WTC11 (cell line): ENCODE results near the gene STAC2. TPM values are rescaled to one million over a fixed set of nuclear protein-coding genes. Genes with fewer than 3 reads are reported as not detected.

ENCODE experiments used
- ATAC-seq: fragments of 200-7000 bp; cut with Tn5 transposase; 2 replicates; pipeline ENCODE4 v1.10.0; 2021; ENCODE audit warnings: mild to moderate bottlenecking, moderate library complexity
- CTCF ChIA-PET: fragments of 300-600 bp; sonication (Branson Sonifier 250); formaldehyde crosslinking; loops from one replicate; lab custom pipeline; 2021; ENCODE audit warnings: antibody characterized with exemption; lab: Charles Lee
- POLR2A ChIA-PET: fragments of 350-600 bp; sonication (Branson Sonifier 250); formaldehyde crosslinking; loops from one replicate; lab custom pipeline; 2021; ENCODE audit warnings: antibody characterized with exemption; lab: Charles Lee
- DNase-seq: peaks from one replicate; pipeline ENCODE4 v3.0.0; 2021; ENCODE audit warnings: low spot score
- H3K27ac Mint-ChIP-seq: 2 replicates; pipeline ENCODE4 v1.8.0; 2021; ENCODE audit warnings: mixed read lengths
- H3K27me3 Mint-ChIP-seq: 2 replicates; pipeline ENCODE4 v1.8.0; 2021; ENCODE audit warnings: low read depth, mild to moderate bottlenecking, moderate library complexity, mixed read lengths
- H3K36me3 Mint-ChIP-seq: 2 replicates; pipeline ENCODE4 v1.8.0; 2021; ENCODE audit warnings: mixed read lengths
- H3K4me1 Mint-ChIP-seq: 2 replicates; pipeline ENCODE4 v1.8.0; 2022; ENCODE audit warnings: mixed read lengths
- H3K4me3 Mint-ChIP-seq: 2 replicates; pipeline ENCODE4 v1.8.0; 2021; ENCODE audit warnings: mild to moderate bottlenecking, moderate library complexity, mixed read lengths
- H3K9me3 Mint-ChIP-seq: 2 replicates; pipeline ENCODE4 v1.8.0; 2021; ENCODE audit warnings: mixed read lengths
- ELF4 ChIP-seq: sonication (generic); formaldehyde crosslinking; IDR thresholded peaks from 2 replicates; pipeline ENCODE4 v1.8.1; 2022; ENCODE audit warnings: low read depth, mild to moderate bottlenecking, moderate library complexity, missing genetic modification reagents
- FOXJ3 ChIP-seq: sonication (generic); formaldehyde crosslinking; IDR thresholded peaks from 2 replicates; pipeline ENCODE4 v1.9.0; 2021; ENCODE audit warnings: missing genetic modification reagents, mild to moderate bottlenecking, borderline replicate concordance
- JAZF1 ChIP-seq: fragments of 250-450 bp; sonication (Bioruptor Pico); IDR thresholded peaks from 2 replicates; pipeline ENCODE4 v1.9.0; 2021; ENCODE audit warnings: moderate library complexity, mild to moderate bottlenecking, inconsistent platforms
- NFATC4 ChIP-seq: fragments of 250-450 bp; sonication (Bioruptor Pico); IDR thresholded peaks from 2 replicates; pipeline ENCODE4 v1.9.0; 2021; ENCODE audit warnings: mild to moderate bottlenecking
- NFE2L1 ChIP-seq: sonication (generic); formaldehyde crosslinking; IDR thresholded peaks from 2 replicates; pipeline ENCODE4 v1.8.1; 2023; ENCODE audit warnings: missing genetic modification reagents
- PRRX2 ChIP-seq: fragments of 250-450 bp; sonication (Bioruptor Pico); IDR thresholded peaks from 2 replicates; pipeline ENCODE4 v1.8.0; 2021; ENCODE audit warnings: mild to moderate bottlenecking
- SMAD3 ChIP-seq: sonication (generic); formaldehyde crosslinking; IDR thresholded peaks from 2 replicates; pipeline ENCODE4 v1.8.0; 2022; ENCODE audit warnings: missing genetic modification reagents, mild to moderate bottlenecking, borderline replicate concordance
- TEAD1 ChIP-seq: sonication (generic); formaldehyde crosslinking; IDR thresholded peaks from 2 replicates; pipeline ENCODE4 v1.8.0; 2022; ENCODE audit warnings: mild to moderate bottlenecking, missing genetic modification reagents
- ZNF219 ChIP-seq: sonication (generic); formaldehyde crosslinking; IDR thresholded peaks from 2 replicates; pipeline ENCODE4 v1.8.0; 2023; ENCODE audit warnings: missing genetic modification reagents, mild to moderate bottlenecking, borderline replicate concordance
- total RNA-seq: library from RNA; stranded (reverse); gene quantifications from 3 replicates; pipeline ENCODE4 v1.2.3, GENCODE V29; 2021
- TF ChIP-seq, protein P1 (sequence below): sonication (generic); formaldehyde crosslinking; IDR thresholded peaks from 2 replicates; pipeline ENCODE4 v1.8.0; 2022; ENCODE audit warnings: mild to moderate bottlenecking, missing genetic modification reagents
- TF ChIP-seq, protein P2 (sequence below): sonication (generic); formaldehyde crosslinking; IDR thresholded peaks from 2 replicates; pipeline ENCODE4 v1.8.1; 2022; ENCODE audit warnings: mild to moderate bottlenecking, missing genetic modification reagents, moderate library complexity, borderline replicate concordance
- TF ChIP-seq, protein P3 (sequence below): sonication (generic); formaldehyde crosslinking; conservative IDR thresholded peaks from 2 replicates; pipeline ENCODE4 v1.8.1; 2022; ENCODE audit warnings: mild to moderate bottlenecking, missing genetic modification reagents
- TF ChIP-seq, protein P4 (sequence below): sonication (generic); formaldehyde crosslinking; IDR thresholded peaks from 2 replicates; pipeline ENCODE4 v1.8.1; 2023; ENCODE audit warnings: mild to moderate bottlenecking, missing genetic modification reagents, borderline replicate concordance
- TF ChIP-seq, protein P5 (sequence below): sonication (generic); formaldehyde crosslinking; IDR thresholded peaks from 2 replicates; pipeline ENCODE4 v1.8.1; 2022; ENCODE audit warnings: low read depth, missing genetic modification reagents, borderline replicate concordance
- TF ChIP-seq, protein P6 (sequence below): sonication (generic); formaldehyde crosslinking; IDR thresholded peaks from 2 replicates; pipeline ENCODE4 v1.8.1; 2022; ENCODE audit warnings: mild to moderate bottlenecking, moderate library complexity, missing genetic modification reagents
- TF ChIP-seq, protein P7 (sequence below): sonication (generic); formaldehyde crosslinking; IDR thresholded peaks from 2 replicates; pipeline ENCODE4 v1.8.1; 2023; ENCODE audit warnings: mild to moderate bottlenecking, moderate library complexity, missing genetic modification reagents

Gene STAC2
- total RNA-seq, 1 experiment from 2014 or later, result 4.2 TPM

DNA sequence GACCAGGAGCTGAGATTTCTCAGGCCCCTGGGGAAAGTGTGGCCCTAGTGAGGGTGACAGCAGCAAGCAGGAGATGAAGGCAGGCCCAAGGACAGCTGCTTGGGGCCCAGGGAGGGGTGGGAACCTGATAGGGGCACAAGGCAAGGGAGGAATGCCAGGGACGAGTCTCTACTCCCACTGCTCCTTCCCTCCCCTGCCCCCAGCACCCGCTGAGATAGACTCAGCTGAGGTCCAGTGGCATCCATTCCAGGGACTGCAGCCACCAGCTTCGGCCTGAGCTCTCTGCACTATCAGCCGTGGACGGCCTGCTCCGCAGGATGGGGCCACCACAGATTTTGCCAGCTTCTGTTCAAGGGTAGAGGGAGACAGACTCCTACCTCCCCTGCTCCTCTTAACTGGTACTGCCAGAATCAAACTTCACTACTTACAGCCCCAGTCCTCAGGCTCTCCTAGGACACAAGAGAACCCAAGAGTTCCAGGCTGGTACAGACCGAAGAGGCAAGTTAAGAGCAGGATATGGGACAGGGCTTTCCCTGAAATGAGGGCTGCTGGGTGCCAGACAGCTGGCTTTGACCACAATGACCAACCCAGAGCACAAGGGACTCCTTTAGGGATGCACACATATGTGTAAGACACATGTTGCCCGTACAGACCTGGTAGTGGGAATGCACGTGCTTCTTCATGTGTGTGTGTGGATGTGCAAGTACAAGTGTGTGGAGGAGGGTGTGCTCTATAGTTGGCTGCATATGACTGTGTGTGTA is 33.8 kb downstream of the STAC2 start (continued):
- TF ChIP-seq FOXJ3, result no peak
- no peak for TF ChIP-seq ELF4 (CRISPR knock-in tag)
- TF ChIP-seq, protein P1, sequence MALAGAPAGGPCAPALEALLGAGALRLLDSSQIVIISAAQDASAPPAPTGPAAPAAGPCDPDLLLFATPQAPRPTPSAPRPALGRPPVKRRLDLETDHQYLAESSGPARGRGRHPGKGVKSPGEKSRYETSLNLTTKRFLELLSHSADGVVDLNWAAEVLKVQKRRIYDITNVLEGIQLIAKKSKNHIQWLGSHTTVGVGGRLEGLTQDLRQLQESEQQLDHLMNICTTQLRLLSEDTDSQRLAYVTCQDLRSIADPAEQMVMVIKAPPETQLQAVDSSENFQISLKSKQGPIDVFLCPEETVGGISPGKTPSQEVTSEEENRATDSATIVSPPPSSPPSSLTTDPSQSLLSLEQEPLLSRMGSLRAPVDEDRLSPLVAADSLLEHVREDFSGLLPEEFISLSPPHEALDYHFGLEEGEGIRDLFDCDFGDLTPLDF (CRISPR knock-in tag), result no peak
- TF ChIP-seq JAZF1 (CRISPR knock-in tag), result no peak
- TF ChIP-seq, protein P2, sequence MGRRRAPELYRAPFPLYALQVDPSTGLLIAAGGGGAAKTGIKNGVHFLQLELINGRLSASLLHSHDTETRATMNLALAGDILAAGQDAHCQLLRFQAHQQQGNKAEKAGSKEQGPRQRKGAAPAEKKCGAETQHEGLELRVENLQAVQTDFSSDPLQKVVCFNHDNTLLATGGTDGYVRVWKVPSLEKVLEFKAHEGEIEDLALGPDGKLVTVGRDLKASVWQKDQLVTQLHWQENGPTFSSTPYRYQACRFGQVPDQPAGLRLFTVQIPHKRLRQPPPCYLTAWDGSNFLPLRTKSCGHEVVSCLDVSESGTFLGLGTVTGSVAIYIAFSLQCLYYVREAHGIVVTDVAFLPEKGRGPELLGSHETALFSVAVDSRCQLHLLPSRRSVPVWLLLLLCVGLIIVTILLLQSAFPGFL (CRISPR knock-in tag), result no peak

DNA sequence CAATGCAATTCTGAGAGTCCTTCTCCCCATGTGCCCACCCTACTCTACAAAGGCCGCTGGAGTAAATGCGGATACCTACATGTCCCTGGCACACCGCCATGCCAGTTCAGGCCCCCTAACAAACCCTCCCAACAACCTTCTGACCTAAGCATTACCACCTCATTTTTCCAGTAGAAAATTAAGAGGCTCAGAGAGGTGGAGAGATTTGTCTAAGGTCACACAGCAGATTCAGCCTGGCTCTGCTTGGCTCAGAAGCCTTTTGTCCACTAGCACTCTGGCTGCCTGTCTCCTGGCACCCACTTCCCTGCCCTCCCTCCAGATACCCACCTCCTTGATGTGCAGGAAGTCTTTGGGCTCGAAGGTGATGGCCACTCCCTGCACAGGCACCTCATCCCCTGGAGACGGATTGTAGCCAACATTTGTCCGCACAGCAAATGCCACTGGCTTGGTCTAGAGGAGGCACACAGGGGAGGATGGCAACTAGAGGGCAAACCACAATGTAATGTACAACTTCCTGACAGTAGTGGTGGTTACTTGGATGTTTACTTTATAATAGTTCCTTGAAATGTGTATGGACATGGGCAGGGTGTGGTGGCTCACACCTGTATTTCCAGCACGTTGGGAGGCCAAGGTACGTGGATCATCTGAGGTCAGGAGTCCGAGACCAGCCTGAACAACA is 38.5 kb downstream of the STAC2 start:
- Mint-ChIP-seq H3K27ac (no peak overlapping the region), H3K36me3 (peaks cover 28% of the 10 kb centered on the region), H3K4me1 (no peaks in the 10 kb centered on the region), H3K9me3 (no peaks in the 10 kb centered on the region), H3K4me3 (no peak overlapping the region), H3K27me3 (no peaks in the 10 kb centered on the region)
- ChIA-PET POLR2A (no interaction called here), CTCF (interaction anchor here (4.9 kb wide), 1 partner anchor 13 kb away, joined by 39 read pairs; no protein-coding TSS in a partner anchor)
- ATAC-seq (no peak), DNase-seq (no peak)
- TF ChIP-seq NFATC4 (CRISPR knock-in tag) (no peak), ZNF219 (CRISPR knock-in tag) (no peak), NFE2L1 (CRISPR knock-in tag) (no peak), ELF4 (CRISPR knock-in tag) (no peak), TEAD1 (CRISPR knock-in tag) (no peak), PRRX2 (no peak), SMAD3 (CRISPR knock-in tag) (no peak)
- TF ChIP-seq, protein P3, sequence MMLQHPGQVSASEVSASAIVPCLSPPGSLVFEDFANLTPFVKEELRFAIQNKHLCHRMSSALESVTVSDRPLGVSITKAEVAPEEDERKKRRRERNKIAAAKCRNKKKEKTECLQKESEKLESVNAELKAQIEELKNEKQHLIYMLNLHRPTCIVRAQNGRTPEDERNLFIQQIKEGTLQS (CRISPR knock-in tag), result no peak
- TF ChIP-seq, protein P4, sequence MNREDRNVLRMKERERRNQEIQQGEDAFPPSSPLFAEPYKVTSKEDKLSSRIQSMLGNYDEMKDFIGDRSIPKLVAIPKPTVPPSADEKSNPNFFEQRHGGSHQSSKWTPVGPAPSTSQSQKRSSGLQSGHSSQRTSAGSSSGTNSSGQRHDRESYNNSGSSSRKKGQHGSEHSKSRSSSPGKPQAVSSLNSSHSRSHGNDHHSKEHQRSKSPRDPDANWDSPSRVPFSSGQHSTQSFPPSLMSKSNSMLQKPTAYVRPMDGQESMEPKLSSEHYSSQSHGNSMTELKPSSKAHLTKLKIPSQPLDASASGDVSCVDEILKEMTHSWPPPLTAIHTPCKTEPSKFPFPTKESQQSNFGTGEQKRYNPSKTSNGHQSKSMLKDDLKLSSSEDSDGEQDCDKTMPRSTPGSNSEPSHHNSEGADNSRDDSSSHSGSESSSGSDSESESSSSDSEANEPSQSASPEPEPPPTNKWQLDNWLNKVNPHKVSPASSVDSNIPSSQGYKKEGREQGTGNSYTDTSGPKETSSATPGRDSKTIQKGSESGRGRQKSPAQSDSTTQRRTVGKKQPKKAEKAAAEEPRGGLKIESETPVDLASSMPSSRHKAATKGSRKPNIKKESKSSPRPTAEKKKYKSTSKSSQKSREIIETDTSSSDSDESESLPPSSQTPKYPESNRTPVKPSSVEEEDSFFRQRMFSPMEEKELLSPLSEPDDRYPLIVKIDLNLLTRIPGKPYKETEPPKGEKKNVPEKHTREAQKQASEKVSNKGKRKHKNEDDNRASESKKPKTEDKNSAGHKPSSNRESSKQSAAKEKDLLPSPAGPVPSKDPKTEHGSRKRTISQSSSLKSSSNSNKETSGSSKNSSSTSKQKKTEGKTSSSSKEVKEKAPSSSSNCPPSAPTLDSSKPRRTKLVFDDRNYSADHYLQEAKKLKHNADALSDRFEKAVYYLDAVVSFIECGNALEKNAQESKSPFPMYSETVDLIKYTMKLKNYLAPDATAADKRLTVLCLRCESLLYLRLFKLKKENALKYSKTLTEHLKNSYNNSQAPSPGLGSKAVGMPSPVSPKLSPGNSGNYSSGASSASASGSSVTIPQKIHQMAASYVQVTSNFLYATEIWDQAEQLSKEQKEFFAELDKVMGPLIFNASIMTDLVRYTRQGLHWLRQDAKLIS (CRISPR knock-in tag), result no peak
- TF ChIP-seq, protein P5, sequence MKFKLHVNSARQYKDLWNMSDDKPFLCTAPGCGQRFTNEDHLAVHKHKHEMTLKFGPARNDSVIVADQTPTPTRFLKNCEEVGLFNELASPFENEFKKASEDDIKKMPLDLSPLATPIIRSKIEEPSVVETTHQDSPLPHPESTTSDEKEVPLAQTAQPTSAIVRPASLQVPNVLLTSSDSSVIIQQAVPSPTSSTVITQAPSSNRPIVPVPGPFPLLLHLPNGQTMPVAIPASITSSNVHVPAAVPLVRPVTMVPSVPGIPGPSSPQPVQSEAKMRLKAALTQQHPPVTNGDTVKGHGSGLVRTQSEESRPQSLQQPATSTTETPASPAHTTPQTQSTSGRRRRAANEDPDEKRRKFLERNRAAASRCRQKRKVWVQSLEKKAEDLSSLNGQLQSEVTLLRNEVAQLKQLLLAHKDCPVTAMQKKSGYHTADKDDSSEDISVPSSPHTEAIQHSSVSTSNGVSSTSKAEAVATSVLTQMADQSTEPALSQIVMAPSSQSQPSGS (CRISPR knock-in tag), result no peak
- TF ChIP-seq, protein P6, sequence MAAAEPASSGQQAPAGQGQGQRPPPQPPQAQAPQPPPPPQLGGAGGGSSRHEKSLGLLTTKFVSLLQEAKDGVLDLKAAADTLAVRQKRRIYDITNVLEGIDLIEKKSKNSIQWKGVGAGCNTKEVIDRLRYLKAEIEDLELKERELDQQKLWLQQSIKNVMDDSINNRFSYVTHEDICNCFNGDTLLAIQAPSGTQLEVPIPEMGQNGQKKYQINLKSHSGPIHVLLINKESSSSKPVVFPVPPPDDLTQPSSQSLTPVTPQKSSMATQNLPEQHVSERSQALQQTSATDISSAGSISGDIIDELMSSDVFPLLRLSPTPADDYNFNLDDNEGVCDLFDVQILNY (CRISPR knock-in tag), result no peak
- TF ChIP-seq, protein P7, sequence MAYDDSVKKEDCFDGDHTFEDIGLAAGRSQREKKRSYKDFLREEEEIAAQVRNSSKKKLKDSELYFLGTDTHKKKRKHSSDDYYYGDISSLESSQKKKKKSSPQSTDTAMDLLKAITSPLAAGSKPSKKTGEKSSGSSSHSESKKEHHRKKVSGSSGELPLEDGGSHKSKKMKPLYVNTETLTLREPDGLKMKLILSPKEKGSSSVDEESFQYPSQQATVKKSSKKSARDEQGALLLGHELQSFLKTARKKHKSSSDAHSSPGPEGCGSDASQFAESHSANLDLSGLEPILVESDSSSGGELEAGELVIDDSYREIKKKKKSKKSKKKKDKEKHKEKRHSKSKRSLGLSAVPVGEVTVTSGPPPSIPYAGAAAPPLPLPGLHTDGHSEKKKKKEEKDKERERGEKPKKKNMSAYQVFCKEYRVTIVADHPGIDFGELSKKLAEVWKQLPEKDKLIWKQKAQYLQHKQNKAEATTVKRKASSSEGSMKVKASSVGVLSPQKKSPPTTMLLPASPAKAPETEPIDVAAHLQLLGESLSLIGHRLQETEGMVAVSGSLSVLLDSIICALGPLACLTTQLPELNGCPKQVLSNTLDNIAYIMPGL (CRISPR knock-in tag), result no peak
